PC-3 (cell line): Measurements from ENCODE around the gene UTS2B.

ENCODE experiments used
- EZH2 ChIP-seq: fragments of 300-600 bp; sonication (generic); IDR thresholded peaks from one replicate; pipeline ENCODE4 v1.6.1; 2017; ENCODE audit warnings: antibody characterized with exemption, mild to moderate bottlenecking, low read length; ENCODE audit not compliant: unreplicated experiment
- EZH2phosphoT487 ChIP-seq: fragments of 300-600 bp; sonication (generic); IDR thresholded peaks from 2 replicates; pipeline ENCODE4 v1.6.1; 2018; ENCODE audit warnings: mild to moderate bottlenecking, antibody characterized with exemption, low read length, borderline replicate concordance
- TF ChIP-seq, protein P1 (sequence below): fragments of 300-600 bp; sonication (generic); conservative IDR thresholded peaks from 2 replicates; pipeline ENCODE4 v1.5.1; 2017; ENCODE audit warnings: antibody characterized with exemption, low read depth, mild to moderate bottlenecking, low read length

DNA sequence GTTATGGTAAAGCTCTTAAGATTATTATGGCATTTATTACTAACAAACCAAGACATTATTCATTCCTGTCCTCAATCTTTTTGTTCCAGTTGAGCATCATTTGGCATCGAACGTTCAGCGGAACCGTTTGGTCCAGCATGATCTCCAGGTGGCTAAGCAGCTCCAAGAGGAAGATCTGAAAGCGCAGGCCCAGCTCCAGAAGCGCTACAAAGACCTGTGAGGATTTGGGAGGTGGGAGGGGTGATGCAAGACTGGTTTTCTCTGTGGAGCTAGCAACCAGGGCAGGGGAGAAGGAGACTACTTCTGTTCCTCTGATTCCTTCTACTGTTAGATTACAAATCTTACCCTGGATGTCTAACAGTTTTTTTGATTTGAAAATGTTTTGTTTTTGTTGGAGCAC is 27.6 kb upstream of the UTS2B start:
- TF ChIP-seq EZH2 = no peak
- TF ChIP-seq, protein P1, sequence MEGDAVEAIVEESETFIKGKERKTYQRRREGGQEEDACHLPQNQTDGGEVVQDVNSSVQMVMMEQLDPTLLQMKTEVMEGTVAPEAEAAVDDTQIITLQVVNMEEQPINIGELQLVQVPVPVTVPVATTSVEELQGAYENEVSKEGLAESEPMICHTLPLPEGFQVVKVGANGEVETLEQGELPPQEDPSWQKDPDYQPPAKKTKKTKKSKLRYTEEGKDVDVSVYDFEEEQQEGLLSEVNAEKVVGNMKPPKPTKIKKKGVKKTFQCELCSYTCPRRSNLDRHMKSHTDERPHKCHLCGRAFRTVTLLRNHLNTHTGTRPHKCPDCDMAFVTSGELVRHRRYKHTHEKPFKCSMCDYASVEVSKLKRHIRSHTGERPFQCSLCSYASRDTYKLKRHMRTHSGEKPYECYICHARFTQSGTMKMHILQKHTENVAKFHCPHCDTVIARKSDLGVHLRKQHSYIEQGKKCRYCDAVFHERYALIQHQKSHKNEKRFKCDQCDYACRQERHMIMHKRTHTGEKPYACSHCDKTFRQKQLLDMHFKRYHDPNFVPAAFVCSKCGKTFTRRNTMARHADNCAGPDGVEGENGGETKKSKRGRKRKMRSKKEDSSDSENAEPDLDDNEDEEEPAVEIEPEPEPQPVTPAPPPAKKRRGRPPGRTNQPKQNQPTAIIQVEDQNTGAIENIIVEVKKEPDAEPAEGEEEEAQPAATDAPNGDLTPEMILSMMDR = no peak
- TF ChIP-seq EZH2phosphoT487 = no peak
